Sigmoid colon (tissue), 7 donors: ENCODE measurements around the gene ALPP. TPM values are rescaled to one million over a fixed set of nuclear protein-coding genes. Genes with fewer than 3 reads are reported as not detected.
"Not testable (repeated sequence)": the region's sequence is repeated elsewhere in the genome, so short reads cannot be mapped to it uniquely, and the experiment has no call there.

Experiments used
- DNase-seq: peaks from one replicate; pipeline ENCODE4 v3.0.0-alpha.2; 2019
- H3K27ac ChIP-seq, 4 donors: fragments of 200-600 bp; sonication (generic); one replicate each; pipeline ENCODE4 v1.5.1; 2016 to 2019; ENCODE audit warnings: mild to moderate bottlenecking in 1 of 4
- H3K27me3 ChIP-seq, 3 donors: fragments of 200-600 bp; sonication (generic); one replicate each; pipeline ENCODE4 v1.5.1; 2019; ENCODE audit warnings: mild to moderate bottlenecking in 1 of 3
- H3K36me3 ChIP-seq, 4 donors: fragments of 200-600 bp; sonication (generic); one replicate each; pipeline ENCODE4 v1.5.1; 2016 to 2019
- H3K4me1 ChIP-seq, 4 donors: fragments of 200-600 bp; sonication (generic); one replicate each; pipeline ENCODE4 v1.5.1; 2017 to 2019
- H3K4me3 ChIP-seq, 4 donors: fragments of 200-600 bp; sonication (generic); one replicate each; pipeline ENCODE4 v1.5.1; 2017 to 2019; ENCODE audit warnings: mild to moderate bottlenecking in 2 of 4, moderate library complexity in 1 of 4
- H3K9me3 ChIP-seq, 4 donors: fragments of 200-600 bp in 3 of 4; sonication (generic) in 3 of 4; one replicate each; pipeline versions ENCODE4 v1.5.1 to v1.6.1; 2013 to 2019
- EP300 ChIP-seq, 4 donors: sonication (generic); formaldehyde crosslinking; IDR thresholded peaks; one replicate each; pipeline ENCODE4 v1.6.1; 2017; ENCODE audit warnings: antibody characterized with exemption in 4 of 4
- POLR2A ChIP-seq, 2 donors: fragments of 450-650 bp; IDR thresholded peaks; one replicate each; pipeline ENCODE4 v1.6.1; 2016; ENCODE audit warnings: antibody characterized with exemption in 2 of 2, mild to moderate bottlenecking in 2 of 2, moderate library complexity in 2 of 2
- POLR2AphosphoS5 ChIP-seq, 4 donors: sonication (generic); formaldehyde crosslinking; IDR thresholded peaks; one replicate each; pipeline ENCODE4 v1.6.1; 2017; ENCODE audit warnings: antibody characterized with exemption in 4 of 4
- WGBS, 2 donors: extraction: QIAGEN DNeasy Blood & Tissue Kit; methylation state at CpG; one replicate each; pipeline ENCODE4 v1.1.7; 2013; 5-methylcytosine and 5-hydroxymethylcytosine counted together
- intact Hi-C: fragments of 100-400 bp; cut with DNase I; formaldehyde crosslinking; loops from one replicate; pipeline ENCODE4 v1.15.1; 2023
- polyA plus RNA-seq, 3 donors: library from polyadenylated mRNA; stranded (reverse); fragments of 200-250 nt; gene quantifications; one replicate each; pipeline ENCODE4 v1.2.3, GENCODE V29; 2013
- total RNA-seq, 4 donors: library from RNA; depleted of rRNA; stranded (reverse); fragments of >200 nt; gene quantifications; one replicate each; pipeline ENCODE4 v1.1.0, GENCODE V29; 2016
- TF ChIP-seq, protein P1 (sequence below), 4 experiments: fragments of 450-650 bp in 3 of 4; fragments of 200-600 bp in 1 of 4; IDR thresholded peaks; one replicate each; pipeline ENCODE4 v1.5.1; 2016 to 2019; ENCODE audit warnings: antibody characterized with exemption in 4 of 4, mild to moderate bottlenecking in 3 of 4, moderate library complexity in 2 of 4
- donor health status: healthy with polysubstance abuse.
- donor health status: Bipolar disorder and iron deficiency.
- donor health status: healthy.

ALPP gene
- total RNA-seq (not detected), polyA plus RNA-seq (under 1 TPM in 1 of 3 donors, not detected in 2; 0.03 TPM)

- WGBS, 2 donors: 78 to 88% methylated on average over 12 of the region's 12 CpGs
- DNase-seq: peak; percentile 42
- H3K4me3 ChIP-seq, H3K36me3 ChIP-seq, H3K4me1 ChIP-seq, intact Hi-C loops, H3K27ac ChIP-seq, H3K9me3 ChIP-seq: not testable (repeated sequence)
- peaks cover 3 to 36% (median 19%) of the 10 kb centered on the region in 3 donors for H3K27me3 ChIP-seq
These were observed at the start of gene ALPP for GRCh38 chr2:232378735-232379151. ALPP (plus strand) TSS chr2:232378751; CDS start chr2:232378803, 52 bp downstream.

DNA sequence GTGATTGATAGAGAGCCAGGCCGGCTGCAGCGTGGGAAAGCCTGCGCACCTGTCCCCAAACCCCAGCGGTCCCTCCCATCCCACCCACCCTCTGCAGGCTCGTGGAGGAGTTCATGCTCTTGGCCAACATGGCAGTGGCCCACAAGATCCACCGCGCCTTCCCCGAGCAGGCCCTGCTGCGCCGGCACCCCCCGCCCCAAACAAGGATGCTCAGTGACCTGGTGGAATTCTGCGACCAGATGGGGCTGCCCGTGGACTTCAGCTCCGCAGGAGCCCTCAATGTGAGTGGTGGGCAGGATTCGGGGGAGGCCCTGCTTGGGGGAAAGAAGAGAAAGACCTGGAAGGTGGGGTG lies 48.9 kb upstream of the ALPP start:
- whole genome bisulfite sequencing, 2 donors: 95 to 96% methylated on average over 15 of the region's 15 CpGs
- TF ChIP-seq POLR2A (IDR thresholded peaks at IDR 0.05): no peak
- TF ChIP-seq, protein P1, sequence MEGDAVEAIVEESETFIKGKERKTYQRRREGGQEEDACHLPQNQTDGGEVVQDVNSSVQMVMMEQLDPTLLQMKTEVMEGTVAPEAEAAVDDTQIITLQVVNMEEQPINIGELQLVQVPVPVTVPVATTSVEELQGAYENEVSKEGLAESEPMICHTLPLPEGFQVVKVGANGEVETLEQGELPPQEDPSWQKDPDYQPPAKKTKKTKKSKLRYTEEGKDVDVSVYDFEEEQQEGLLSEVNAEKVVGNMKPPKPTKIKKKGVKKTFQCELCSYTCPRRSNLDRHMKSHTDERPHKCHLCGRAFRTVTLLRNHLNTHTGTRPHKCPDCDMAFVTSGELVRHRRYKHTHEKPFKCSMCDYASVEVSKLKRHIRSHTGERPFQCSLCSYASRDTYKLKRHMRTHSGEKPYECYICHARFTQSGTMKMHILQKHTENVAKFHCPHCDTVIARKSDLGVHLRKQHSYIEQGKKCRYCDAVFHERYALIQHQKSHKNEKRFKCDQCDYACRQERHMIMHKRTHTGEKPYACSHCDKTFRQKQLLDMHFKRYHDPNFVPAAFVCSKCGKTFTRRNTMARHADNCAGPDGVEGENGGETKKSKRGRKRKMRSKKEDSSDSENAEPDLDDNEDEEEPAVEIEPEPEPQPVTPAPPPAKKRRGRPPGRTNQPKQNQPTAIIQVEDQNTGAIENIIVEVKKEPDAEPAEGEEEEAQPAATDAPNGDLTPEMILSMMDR (IDR thresholded peaks at IDR 0.05): no peak
- no peak for TF ChIP-seq POLR2AphosphoS5 (IDR thresholded peaks at IDR 0.05)
- no peak for TF ChIP-seq EP300 (IDR thresholded peaks at IDR 0.05)
- H3K4me3 ChIP-seq: no peak overlapping the region
- H3K9me3 ChIP-seq: no peaks in the 10 kb centered on the region
- H3K27me3 ChIP-seq: no peaks in the 10 kb centered on the region
- intact Hi-C loops: loop anchor here (10.0 kb wide), 1 partner anchor 185 kb away; no protein-coding TSS in a partner anchor
- no peak for DNase-seq
- H3K36me3 ChIP-seq: peaks cover 0 to 9% (median 3%) of the 10 kb centered on the region in 4 donors
- H3K4me1 ChIP-seq: no peaks in the 10 kb centered on the region
- H3K27ac ChIP-seq: no peak overlapping the region

GRCh38 chr2:232330068-232330999 lies 48.2 kb upstream of the ALPP start:
- WGBS, 2 donors: 93 to 95% methylated on average over 15 of the region's 17 CpGs
- no peak for TF ChIP-seq POLR2AphosphoS5 (IDR thresholded peaks at IDR 0.05)
- no peak for TF ChIP-seq EP300 (IDR thresholded peaks at IDR 0.05)
- TF ChIP-seq, protein P1 (IDR thresholded peaks at IDR 0.05): no peak
- no peak for TF ChIP-seq POLR2A (IDR thresholded peaks at IDR 0.05)
- peak; percentile 46 for DNase-seq

GRCh38 chr2:232331061-232331460 lies 47.5 kb upstream of the ALPP start:
- H3K36me3 ChIP-seq, H3K27ac ChIP-seq, H3K4me3 ChIP-seq, intact Hi-C loops, H3K9me3 ChIP-seq, H3K4me1 ChIP-seq, H3K27me3 ChIP-seq: not testable (repeated sequence)
- DNase-seq: peak; percentile 54
- 91 to 94% methylated on average over 11 of the region's 11 CpGs for WGBS, 2 donors

More at GRCh38 chr2:232330068-232330999, 48.2 kb upstream of the ALPP start:
- no peaks in the 10 kb centered on the region for H3K4me1 ChIP-seq
- no peak overlapping the region for H3K4me3 ChIP-seq
- H3K36me3 ChIP-seq: peaks cover 0 to 9% (median 3%) of the 10 kb centered on the region in 4 donors
- intact Hi-C loops: no loop called here
- no peak overlapping the region for H3K27ac ChIP-seq
- H3K9me3 ChIP-seq: no peaks in the 10 kb centered on the region
- H3K27me3 ChIP-seq: no peaks in the 10 kb centered on the region

GRCh38 chr2:232331641-232332040 lies 46.9 kb upstream of the ALPP start:
- H3K9me3 ChIP-seq, intact Hi-C loops, H3K27me3 ChIP-seq, H3K27ac ChIP-seq, H3K4me1 ChIP-seq, H3K4me3 ChIP-seq, DNase-seq: not testable (repeated sequence)
- WGBS, 2 donors: 95 to 96% methylated on average over 11 of the region's 11 CpGs
- H3K36me3 ChIP-seq: peaks cover 0 to 14% (median 3%) of the 10 kb centered on the region in 4 donors

- H3K27ac ChIP-seq, H3K27me3 ChIP-seq, intact Hi-C loops, H3K4me3 ChIP-seq, H3K9me3 ChIP-seq, H3K4me1 ChIP-seq: not testable (repeated sequence)
- WGBS, 2 donors: 86 to 90% methylated on average over 24 to 25 of the region's 26 CpGs
- DNase-seq: peak; percentile 28
- peaks cover 0 to 14% (median 3%) of the 10 kb centered on the region in 4 donors for H3K36me3 ChIP-seq
These were observed 46.2 kb upstream of the ALPP start for GRCh38 chr2:232332244-232332939.
